Stomach (tissue), 4 donors: ENCODE results near the gene JOSD1.
A peak's percentile ranks its signal among the peaks of the same experiment; 100 is the strongest.

Source experiments
- EP300 ChIP-seq: sonication (generic); formaldehyde crosslinking; IDR thresholded peaks from one replicate; pipeline ENCODE4 v1.6.1; 2017; ENCODE audit warnings: antibody characterized with exemption
- TF ChIP-seq, protein P1 (sequence below), 7 experiments: fragments of 450-650 bp in 4 of 7; fragments of 200-600 bp in 3 of 7; sonication (generic) in 3 of 7; IDR thresholded peaks; one replicate each; pipeline ENCODE4 v1.5.1; 2016 to 2019; ENCODE audit warnings: antibody characterized with exemption in 7 of 7, control low read depth in 2 of 7, mild to moderate bottlenecking in 1 of 7

DNA sequence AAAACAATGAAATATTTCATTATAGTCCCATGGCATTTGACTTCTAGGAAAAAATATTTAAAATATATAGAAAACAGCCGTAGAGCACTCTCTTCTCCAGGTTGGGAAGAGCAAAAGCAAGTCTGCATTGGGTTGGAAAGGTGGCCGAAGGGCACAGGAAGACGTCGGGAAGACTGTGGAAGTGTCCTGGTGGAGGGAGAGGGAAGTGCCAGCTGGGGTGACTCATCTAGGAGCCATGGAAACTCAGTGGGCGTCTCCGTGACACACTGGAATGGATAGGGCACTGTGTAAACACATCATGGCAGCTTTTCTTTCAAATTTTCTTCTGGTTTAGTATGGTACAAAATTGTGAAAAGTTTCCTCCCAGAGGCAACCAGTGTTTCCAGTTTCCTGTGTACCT lies 17.7 kb upstream of the JOSD1 start:
- no peak for TF ChIP-seq EP300
- TF ChIP-seq, protein P1, sequence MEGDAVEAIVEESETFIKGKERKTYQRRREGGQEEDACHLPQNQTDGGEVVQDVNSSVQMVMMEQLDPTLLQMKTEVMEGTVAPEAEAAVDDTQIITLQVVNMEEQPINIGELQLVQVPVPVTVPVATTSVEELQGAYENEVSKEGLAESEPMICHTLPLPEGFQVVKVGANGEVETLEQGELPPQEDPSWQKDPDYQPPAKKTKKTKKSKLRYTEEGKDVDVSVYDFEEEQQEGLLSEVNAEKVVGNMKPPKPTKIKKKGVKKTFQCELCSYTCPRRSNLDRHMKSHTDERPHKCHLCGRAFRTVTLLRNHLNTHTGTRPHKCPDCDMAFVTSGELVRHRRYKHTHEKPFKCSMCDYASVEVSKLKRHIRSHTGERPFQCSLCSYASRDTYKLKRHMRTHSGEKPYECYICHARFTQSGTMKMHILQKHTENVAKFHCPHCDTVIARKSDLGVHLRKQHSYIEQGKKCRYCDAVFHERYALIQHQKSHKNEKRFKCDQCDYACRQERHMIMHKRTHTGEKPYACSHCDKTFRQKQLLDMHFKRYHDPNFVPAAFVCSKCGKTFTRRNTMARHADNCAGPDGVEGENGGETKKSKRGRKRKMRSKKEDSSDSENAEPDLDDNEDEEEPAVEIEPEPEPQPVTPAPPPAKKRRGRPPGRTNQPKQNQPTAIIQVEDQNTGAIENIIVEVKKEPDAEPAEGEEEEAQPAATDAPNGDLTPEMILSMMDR (IDR thresholded peaks at IDR 0.05): peak in 6 of 7 experiments; percentile 27 to 75 (median 57)
